Cardiac septum (tissue), 1 donor: ENCODE measurements around the gene CGB7. TPM values are rescaled to one million over a fixed set of nuclear protein-coding genes. Genes with fewer than 3 reads are reported as not detected.
A peak's percentile ranks its signal among the peaks of the same experiment; 100 is the strongest.

ENCODE experiments used
- DNase-seq: peaks from one replicate; pipeline ENCODE4 v3.0.0-alpha.2; 2020; ENCODE audit warnings: low spot score
- intact Hi-C: fragments of 100-400 bp; cut with DNase I; formaldehyde crosslinking; loops from one replicate; pipeline ENCODE4 v1.14.0; 2022
- long read RNA-seq: library from polyadenylated mRNA; unstranded; transcript quantifications from one replicate; pipeline ENCODE4 v2.0.0, GENCODE V29; 2021
- total RNA-seq: library from RNA; stranded (reverse); fragmentation: NEBNext Ultra II Directional; extraction: Animal tissue kit (Norgen Biotek cat#: 25700); gene quantifications from one replicate; pipeline ENCODE4 v1.2.1, GENCODE V29; 2021
- donor health status: DM: no; HTN: no; CAD: no.

The CGB7 gene
- total RNA-seq: not detected
- long read RNA-seq: 0 reads

- intact Hi-C loops: no loop called here
- DNase-seq: peak; percentile 79
These were observed at the start of gene CGB7 for GRCh38 chr19:49057636-49058234. CGB7 (minus strand) TSS chr19:49057749; CDS start chr19:49055375, 2,374 bp downstream.

DNA sequence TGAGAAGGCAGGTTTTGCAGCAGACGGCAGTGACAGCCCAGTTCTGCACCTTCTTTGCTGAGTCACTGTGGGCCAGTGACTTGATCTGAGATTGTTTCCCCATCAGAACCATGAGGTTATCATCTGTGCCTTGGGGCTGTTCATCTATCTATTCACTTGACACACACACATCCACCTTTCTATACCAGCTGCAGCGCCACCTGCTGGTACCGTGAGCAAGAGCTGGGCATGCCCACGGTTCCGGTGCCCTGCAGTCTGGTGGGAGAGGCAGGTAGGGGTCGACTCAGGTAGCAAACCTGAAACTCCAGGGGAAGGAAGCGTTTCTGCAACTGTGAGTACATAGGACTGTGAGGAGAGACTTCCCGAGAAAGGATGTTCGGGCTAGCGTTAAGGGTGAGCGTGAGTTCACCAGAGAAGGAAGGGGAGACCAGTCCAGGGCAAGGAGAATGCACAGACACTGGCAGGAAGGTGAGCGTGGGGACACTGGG is 49.1 kb upstream of the CGB7 start:
- DNase-seq: peak; percentile 77

GRCh38 chr19:49104229-49104864 is 46.8 kb upstream of the CGB7 start:
- no peak for DNase-seq
- intact Hi-C loops: no loop called here

More for the DNA sequence above, 49.1 kb upstream of the CGB7 start:
- intact Hi-C loops: no loop called here

- DNase-seq: no peak
These were observed 46.0 kb upstream of the CGB7 start for GRCh38 chr19:49103331-49104085.

DNA sequence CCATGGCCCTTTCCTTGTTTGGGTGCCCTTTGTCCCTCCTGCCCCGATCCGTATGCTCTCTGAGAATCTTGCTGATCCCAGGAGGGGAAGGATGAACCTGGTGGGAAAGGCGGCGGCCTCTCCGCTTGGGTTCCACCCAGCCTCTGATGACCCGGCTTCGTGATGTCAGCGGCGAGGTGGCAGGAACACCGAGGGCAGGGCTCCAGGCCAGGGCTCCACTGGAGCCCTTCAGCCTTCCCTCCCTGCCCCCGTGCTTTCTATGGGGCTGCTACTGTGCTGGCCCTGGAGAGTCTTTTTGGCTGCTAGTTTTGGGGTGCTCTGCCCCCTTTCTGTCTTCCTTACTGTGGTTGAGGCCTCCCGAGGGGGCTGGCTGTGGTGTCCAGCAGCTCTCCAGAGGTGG is 44.8 kb upstream of the CGB7 start:
- intact Hi-C loops: no loop called here
- no peak for DNase-seq

More at GRCh38 chr19:49103331-49104085, 46.0 kb upstream of the CGB7 start:
- intact Hi-C loops: no loop called here

- intact Hi-C loops: no loop called here
- no peak for DNase-seq
These were observed 43.6 kb upstream of the CGB7 start for GRCh38 chr19:49101160-49101559.

- DNase-seq: no peak
- intact Hi-C loops: loop anchor here (2.0 to 5.0 kb wide), 2 partner anchors 49 to 100 kb away; no protein-coding TSS in a partner anchor
These were observed 41.2 kb upstream of the CGB7 start for GRCh38 chr19:49098795-49099194.

GRCh38 chr19:49097453-49098288 is 40.1 kb upstream of the CGB7 start:
- intact Hi-C loops: loop anchor here (2.0 to 5.0 kb wide), 2 partner anchors 50 to 101 kb away; no protein-coding TSS in a partner anchor
- DNase-seq: peak; percentile 84

DNA sequence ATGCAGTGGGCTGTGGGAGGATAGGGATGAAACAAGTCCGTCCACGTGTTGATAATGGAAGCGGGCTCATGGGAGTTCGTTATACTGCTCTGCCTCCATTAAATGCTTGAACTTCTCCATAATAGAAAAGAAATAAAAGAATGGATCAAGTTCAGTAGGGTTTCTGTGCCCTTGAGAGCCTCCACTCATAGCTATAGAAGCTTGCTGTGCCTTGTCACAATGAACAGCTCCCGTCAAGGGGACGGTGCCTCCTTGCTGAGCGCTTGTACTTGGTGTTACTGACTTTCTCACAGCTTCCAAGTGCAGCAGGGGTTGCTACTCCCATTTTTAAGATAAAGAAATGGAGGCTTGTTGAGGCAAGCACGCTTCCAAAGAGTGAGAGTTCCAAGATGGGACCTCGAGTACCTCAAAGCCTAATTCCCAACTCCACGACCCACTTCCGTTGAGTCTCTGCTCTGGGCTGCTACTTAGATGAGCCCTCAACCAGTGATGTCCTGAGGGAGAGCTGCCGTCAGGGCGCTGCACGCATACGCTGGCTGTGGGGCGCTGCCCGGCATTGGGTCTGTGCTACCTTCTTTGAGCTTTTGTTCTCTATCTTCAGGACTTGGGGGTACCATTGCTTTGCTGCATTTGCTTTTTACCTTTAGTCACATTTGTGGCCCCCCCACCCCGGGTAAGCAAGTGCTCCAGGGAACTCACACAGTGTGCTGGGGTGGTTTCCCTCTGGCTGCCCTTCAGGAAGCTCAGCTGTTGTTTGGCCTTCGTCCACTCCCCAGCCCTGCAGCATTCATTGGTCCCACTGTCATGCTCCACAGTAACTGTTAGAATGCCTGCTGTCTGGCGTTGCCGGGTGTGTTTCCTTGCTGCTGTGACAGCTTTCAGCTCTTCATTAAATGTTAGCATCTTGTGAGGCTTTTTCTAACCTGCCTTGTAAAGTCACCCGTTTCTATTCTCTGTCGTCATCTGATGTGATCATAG is 37.2 kb upstream of the CGB7 start:
- intact Hi-C loops: loop anchor here (5.0 kb wide), 1 partner anchor 53 kb away; no protein-coding TSS in a partner anchor
- peak; percentile 83 for DNase-seq

DNA sequence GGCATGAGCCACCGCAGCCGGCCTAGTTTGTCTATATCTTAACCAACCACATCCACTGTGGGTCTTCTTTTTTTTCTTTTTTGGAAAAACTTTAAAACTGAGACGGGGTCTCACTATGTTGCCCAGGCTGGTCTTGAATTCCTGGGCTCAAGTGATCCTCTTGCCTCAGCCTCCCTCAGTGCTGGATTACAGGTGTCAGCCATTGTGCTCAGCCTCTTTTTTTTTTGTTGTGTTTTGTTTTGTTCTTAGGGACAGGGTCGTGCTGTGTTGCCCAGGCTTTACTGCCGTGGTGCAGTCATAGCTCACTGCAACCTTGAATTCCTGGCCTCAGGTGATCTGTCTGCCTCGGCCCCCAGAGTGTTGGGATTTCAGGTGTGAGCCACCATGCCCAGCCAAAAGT is 35.1 kb upstream of the CGB7 start:
- intact Hi-C loops: no loop called here
- DNase-seq: no peak

GRCh38 chr19:49091391-49092038 is 34.0 kb upstream of the CGB7 start:
- intact Hi-C loops: no loop called here
- no peak for DNase-seq

GRCh38 chr19:49086296-49086695 is 28.7 kb upstream of the CGB7 start:
- intact Hi-C loops: no loop called here
- DNase-seq: no peak

- intact Hi-C loops: no loop called here
These were observed 28.3 kb upstream of the CGB7 start for GRCh38 chr19:49085868-49086232.

DNA sequence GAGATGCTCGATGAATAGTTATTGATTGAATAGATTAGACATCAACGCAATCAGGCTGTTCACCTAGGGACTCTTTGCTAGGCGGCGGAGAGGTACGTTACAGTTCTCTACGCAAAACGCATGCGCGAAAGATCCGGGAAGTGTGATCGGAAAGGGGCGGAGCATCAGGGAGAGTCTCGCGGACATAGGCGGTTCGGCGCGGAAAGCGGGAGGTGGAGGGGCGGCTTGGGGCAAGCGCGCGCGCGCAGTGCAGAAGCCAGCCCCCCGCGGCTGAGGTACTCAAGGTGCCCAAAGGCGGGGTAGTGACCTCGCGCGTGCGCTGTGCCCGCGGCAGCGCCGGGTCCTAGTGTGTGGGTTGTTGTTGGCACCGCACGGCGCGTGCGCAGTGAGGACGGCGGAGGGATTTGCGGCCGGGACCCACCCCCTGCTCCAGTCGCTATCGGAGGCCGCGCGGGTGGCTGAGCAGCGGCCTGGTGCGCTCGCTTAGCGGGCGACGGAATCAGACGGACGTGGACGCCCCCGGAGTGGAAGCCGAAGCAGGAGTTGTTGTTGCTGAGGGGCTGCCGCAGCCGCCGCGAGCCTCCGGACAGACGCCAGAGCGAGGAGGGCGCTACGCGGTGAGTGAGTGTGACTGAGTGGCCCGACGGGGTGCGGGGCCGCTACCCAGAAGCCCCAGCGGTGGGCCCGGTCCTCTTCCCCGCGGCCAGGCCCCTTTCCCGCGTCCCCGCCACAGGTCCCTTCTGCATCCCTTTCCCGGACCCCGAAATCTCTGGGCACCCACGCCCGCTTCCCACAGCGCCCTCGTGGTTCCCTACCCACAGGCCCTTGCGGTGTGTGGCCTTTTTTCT is 27.7 kb upstream of the CGB7 start, which contains the start of gene SNRNP70:
Gene SNRNP70 (plus strand): TSS at position 432 of the 848 bp plus-strand sequence. CDS start 964 bp downstream, outside the sequence.
- peak; percentile 99 for DNase-seq
- intact Hi-C loops: no loop called here

More at GRCh38 chr19:49085868-49086232, 28.3 kb upstream of the CGB7 start:
- DNase-seq: no peak

DNA sequence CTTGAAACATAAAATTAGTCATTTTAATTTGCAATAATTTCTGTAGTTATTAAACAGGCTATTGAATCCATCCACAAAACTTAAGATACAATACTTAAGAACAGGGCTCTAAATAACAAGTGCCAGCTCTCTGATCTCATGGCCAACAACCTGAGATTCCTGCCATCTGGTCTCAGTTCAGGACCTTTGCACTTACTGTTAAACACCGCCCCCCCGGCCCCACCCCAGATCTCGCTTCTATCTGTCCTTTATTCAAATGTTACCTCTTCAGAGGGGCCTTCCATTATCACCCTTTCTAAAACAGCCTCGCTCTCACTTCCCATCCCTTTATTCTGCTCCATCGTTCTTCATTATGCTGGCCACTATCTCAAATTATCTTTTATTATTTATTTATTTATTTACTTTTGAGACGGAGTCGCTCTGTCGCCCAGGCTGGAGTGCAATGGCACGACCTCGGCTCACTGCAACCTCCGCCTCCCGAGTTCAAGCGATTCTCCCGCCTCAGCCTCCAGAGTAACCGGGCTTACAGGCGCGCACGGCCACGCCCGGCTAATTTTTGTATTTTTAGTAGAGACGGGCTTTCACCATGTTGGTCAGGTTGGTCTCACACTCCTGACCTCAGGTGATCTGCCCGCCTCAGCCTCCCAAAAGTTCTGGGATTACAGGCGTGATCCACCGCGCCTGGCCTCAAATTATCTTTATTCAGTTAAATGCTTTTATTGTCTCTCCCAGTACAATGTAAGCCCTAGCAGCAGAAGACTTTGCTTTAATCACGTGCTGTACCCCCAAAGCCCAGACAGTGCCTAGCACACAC is 26.9 kb upstream of the CGB7 start:
- intact Hi-C loops: no loop called here
- no peak for DNase-seq

DNA sequence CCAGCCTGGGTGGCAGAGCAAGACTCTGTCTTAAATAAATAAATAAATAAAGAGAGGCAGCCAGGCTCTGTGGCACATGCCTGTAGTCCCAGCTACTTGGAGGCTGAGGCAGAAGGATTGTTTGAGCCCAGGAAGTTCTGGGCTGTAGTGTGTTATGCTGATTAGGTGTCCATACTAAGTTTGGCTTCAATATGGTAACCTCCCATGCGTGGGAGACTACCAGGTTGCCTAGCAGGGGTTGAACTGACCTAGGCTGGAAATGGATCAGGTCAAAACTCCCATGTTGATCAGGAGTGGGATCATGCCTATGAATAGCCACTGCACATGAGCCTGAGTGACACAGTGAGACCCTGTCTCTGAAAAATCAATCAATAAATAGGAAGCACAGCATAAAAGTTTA is 23.7 kb upstream of the CGB7 start:
- DNase-seq: no peak
- intact Hi-C loops: no loop called here
